SU-DHL-6 (cell line): ENCODE data around the gene SGK2.

Experiments
- H2AFZ ChIP-seq: fragments of 200-600 bp; sonication (generic); 2 replicates; pipeline ENCODE4 v1.6.1; 2014; ENCODE audit warnings: low read depth, mild to moderate bottlenecking, moderate library complexity, mixed read lengths, antibody characterized with exemption, low read length; ENCODE audit not compliant: severe bottlenecking
- H3F3A ChIP-seq: fragments of 200-600 bp; shearing (Covaris generic); 2 replicates; pipeline ENCODE4 v1.6.0; 2016; ENCODE audit warnings: antibody characterized with exemption, mild to moderate bottlenecking; ENCODE audit not compliant: insufficient read depth
- H3K27ac ChIP-seq: fragments of 200-600 bp; sonication (generic); 2 replicates; pipeline ENCODE4 v1.5.1; 2016; ENCODE audit warnings: low read depth, mild to moderate bottlenecking, low read length, moderate library complexity, mixed read lengths
- H3K27me3 ChIP-seq: fragments of 200-600 bp; sonication (generic), shearing (Covaris generic); 2 replicates; pipeline ENCODE4 v1.6.0; 2014; ENCODE audit warnings: mild to moderate bottlenecking, low read length
- H3K36me3 ChIP-seq: fragments of 200-600 bp; sonication (generic); 2 replicates; pipeline ENCODE4 v1.6.1; 2014; ENCODE audit warnings: mild to moderate bottlenecking, low read length, mixed read lengths
- H3K4me2 ChIP-seq: fragments of 300-600, 200-600 bp; shearing (Covaris generic), sonication (generic); 2 replicates; pipeline ENCODE4 v1.6.0; 2014; ENCODE audit warnings: low read length, low read depth, mild to moderate bottlenecking; ENCODE audit not compliant: poor library complexity, severe bottlenecking
- H3K4me3 ChIP-seq: fragments of 200-600 bp; sonication (generic); 2 replicates; pipeline ENCODE4 v1.5.1; 2014; ENCODE audit warnings: antibody characterized with exemption, low read length, mild to moderate bottlenecking, mixed read lengths; ENCODE audit not compliant: insufficient read depth, poor library complexity, severe bottlenecking
- H3K79me2 ChIP-seq: fragments of 200-600 bp; sonication (generic); 2 replicates; pipeline ENCODE4 v1.6.1; 2014; ENCODE audit warnings: mild to moderate bottlenecking, low read length, moderate library complexity; ENCODE audit not compliant: insufficient read depth
- H3K9ac ChIP-seq: fragments of 200-600 bp; sonication (generic); 2 replicates; pipeline ENCODE4 v1.7.0; 2014; ENCODE audit warnings: mild to moderate bottlenecking, low read length
- H3K9me2 ChIP-seq: fragments of 200-600 bp; sonication (generic); replicated peaks from 2 replicates; pipeline ENCODE4 v1.6.1; 2014; ENCODE audit warnings: low read length; ENCODE audit not compliant: insufficient read depth
- H3K9me3 ChIP-seq: fragments of 200-600 bp; sonication (generic); 2 replicates; pipeline ENCODE4 v1.6.1; 2014; ENCODE audit warnings: low read length, mixed read lengths; ENCODE audit not compliant: insufficient read depth
- H4K20me1 ChIP-seq: fragments of 200-600 bp; sonication (generic); 2 replicates; pipeline ENCODE4 v1.6.1; 2014; ENCODE audit warnings: low read depth, mild to moderate bottlenecking, antibody characterized with exemption, low read length, moderate library complexity, mixed read lengths
- CTCF ChIP-seq: fragments of 200-600 bp; sonication (generic); IDR thresholded peaks from one replicate; pipeline ENCODE4 v1.5.1; 2017; ENCODE audit warnings: antibody characterized with exemption, mild to moderate bottlenecking, low read length, moderate library complexity; ENCODE audit not compliant: insufficient read depth, poor library complexity, severe bottlenecking
- EZH2phosphoT487 ChIP-seq: fragments of 200-600 bp; sonication (generic), shearing (Covaris generic); conservative IDR thresholded peaks from 2 replicates; pipeline ENCODE4 v1.6.1; 2018; ENCODE audit warnings: mild to moderate bottlenecking, antibody characterized with exemption, low read length, moderate library complexity, mixed read lengths

The SGK2 gene

GRCh38 chr20:43545837-43546578, 12.8 kb upstream of the SGK2 start:
- no peak for TF ChIP-seq CTCF
- no peak for TF ChIP-seq EZH2phosphoT487
- H2AFZ ChIP-seq, result no peak overlapping the region
- no peaks in the 10 kb centered on the region for H3K27me3 ChIP-seq
- no peaks in the 10 kb centered on the region for H3K36me3 ChIP-seq
- H3F3A ChIP-seq, result no peaks in the 10 kb centered on the region
- no peak overlapping the region for H3K4me3 ChIP-seq
- no peak overlapping the region for H3K27ac ChIP-seq
- no peaks in the 10 kb centered on the region for H3K79me2 ChIP-seq
- no peaks in the 10 kb centered on the region for H3K9me2 ChIP-seq
- no peaks in the 10 kb centered on the region for H4K20me1 ChIP-seq
- H3K9ac ChIP-seq, result no peak overlapping the region
- H3K4me2 ChIP-seq, result no peak overlapping the region
- no peaks in the 10 kb centered on the region for H3K9me3 ChIP-seq

DNA sequence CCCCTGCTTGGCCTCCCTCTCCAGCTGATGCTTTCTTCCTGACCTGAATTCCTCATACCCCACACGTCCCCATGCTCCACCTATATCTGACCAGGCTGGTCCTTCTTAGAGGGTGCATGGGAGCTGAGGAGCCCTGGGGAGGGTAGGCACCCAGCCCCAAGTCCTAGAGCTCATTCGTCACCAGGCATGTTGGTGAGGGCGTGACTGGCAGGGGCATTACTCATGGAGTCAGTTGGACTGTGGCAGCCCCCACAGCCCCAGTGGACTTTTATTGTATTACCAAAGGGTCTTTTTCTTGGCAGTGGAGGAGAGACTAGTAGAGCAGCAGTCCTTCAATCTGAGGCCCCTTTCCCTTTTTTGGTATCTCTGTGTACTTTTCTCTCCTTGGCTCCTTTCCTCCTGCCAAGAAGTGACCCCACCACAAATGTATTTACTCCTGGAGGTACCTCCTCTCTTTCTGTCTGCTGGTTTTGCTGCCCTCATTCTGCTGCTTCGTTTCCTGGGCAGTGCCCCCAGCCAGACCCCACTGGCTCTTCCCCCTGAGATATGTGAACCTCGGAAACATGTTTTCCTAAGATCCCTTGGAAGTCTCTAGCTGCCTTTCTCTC, 10.4 kb upstream of the SGK2 start:
- no peak overlapping the region for H3K9ac ChIP-seq
- H2AFZ ChIP-seq, result no peak overlapping the region
- no peaks in the 10 kb centered on the region for H3K36me3 ChIP-seq
- H3K27me3 ChIP-seq, result no peaks in the 10 kb centered on the region
- TF ChIP-seq CTCF (no peak), EZH2phosphoT487 (no peak)
- H3K4me3 ChIP-seq, result no peak overlapping the region
- no peaks in the 10 kb centered on the region for H3K9me3 ChIP-seq
- H3F3A ChIP-seq, result no peaks in the 10 kb centered on the region
- H3K4me2 ChIP-seq, result no peak overlapping the region
- H3K9me2 ChIP-seq, result no peaks in the 10 kb centered on the region
- no peaks in the 10 kb centered on the region for H4K20me1 ChIP-seq
- no peak overlapping the region for H3K27ac ChIP-seq
- H3K79me2 ChIP-seq, result no peaks in the 10 kb centered on the region

- H3K4me2 ChIP-seq, result no peak overlapping the region
- no peaks in the 10 kb centered on the region for H3F3A ChIP-seq
- no peaks in the 10 kb centered on the region for H3K9me2 ChIP-seq
- no peaks in the 10 kb centered on the region for H4K20me1 ChIP-seq
- no peak overlapping the region for H3K4me3 ChIP-seq
- H2AFZ ChIP-seq, result no peak overlapping the region
- no peaks in the 10 kb centered on the region for H3K27me3 ChIP-seq
- no peak overlapping the region for H3K27ac ChIP-seq
- no peak overlapping the region for H3K9ac ChIP-seq
- H3K36me3 ChIP-seq, result no peaks in the 10 kb centered on the region
- no peaks in the 10 kb centered on the region for H3K9me3 ChIP-seq
- H3K79me2 ChIP-seq, result no peaks in the 10 kb centered on the region
- TF ChIP-seq CTCF, result no peak
- TF ChIP-seq EZH2phosphoT487, result no peak
Observed at GRCh38 chr20:43549416-43550065, 9.3 kb upstream of the SGK2 start.
